Left renal cortex interstitium (tissue), 4 donors: ENCODE measurements around the gene CD96. TPM values are rescaled to one million over a fixed set of nuclear protein-coding genes. Genes with fewer than 3 reads are reported as not detected.

Experiments
- DNase-seq, 4 donors: peaks; one replicate each; pipeline ENCODE4 v3.0.0-alpha.2; 2013; ENCODE audit warnings: low read depth in 4 of 4, low spot score in 2 of 4, missing footprints in 1 of 4
- polyA plus RNA-seq, 4 donors: library from polyadenylated mRNA; unstranded; fragments of 120-200 nt; gene quantifications; one replicate each; pipeline ENCODE4 v1.2.1, GENCODE V29; 2013; ENCODE audit not compliant: insufficient read length in 4 of 4

The CD96 gene
- polyA plus RNA-seq, 4 donors, result 0.59 to 2.1 (median 1.3) TPM

DNA sequence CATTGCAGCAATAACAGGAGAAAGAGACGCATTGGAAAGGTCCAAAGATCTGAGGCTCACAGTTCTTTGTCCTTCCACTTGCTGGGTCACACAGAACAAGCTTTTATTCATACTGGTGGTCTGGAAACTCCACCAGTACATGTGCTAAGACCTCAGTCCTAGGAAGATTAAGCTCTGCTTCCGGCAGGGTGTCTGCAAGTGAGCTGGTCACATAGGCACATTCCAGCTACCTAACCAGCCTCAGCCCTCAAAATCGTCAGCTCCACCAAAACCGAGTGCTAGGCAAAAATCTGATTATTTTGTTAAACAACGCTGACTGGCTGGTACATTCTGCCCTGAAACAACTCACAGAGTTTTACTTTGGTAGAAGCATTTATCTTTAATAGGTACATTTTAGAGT is 50.9 kb downstream of the CD96 start:
- no peak for DNase-seq

- DNase-seq, result no peak
Observed at GRCh38 chr3:111593666-111594065, 51.7 kb downstream of the CD96 start.

- DNase-seq, result no peak
Observed at GRCh38 chr3:111594205-111594604, 52.2 kb downstream of the CD96 start.

DNA sequence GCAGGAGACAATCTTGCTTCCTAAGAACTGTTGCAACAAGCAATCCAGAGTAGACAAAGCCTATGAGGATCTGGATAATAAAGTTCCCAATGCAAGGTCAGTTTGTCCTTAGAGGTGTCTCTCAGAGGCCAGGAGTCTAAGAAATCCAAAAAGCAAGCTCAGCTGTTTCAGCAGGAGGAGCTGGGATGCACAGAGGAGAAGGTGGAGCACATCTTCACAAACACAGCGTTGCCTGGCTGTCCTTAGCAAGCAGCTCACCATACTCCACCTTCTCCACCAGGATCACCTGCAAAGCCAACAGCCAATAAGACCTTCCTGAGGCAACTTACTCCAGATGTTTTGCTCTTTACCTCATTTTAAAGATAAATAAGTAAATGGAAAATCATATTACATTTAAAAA is 52.8 kb downstream of the CD96 start:
- no peak for DNase-seq

- no peak for DNase-seq
Observed at GRCh38 chr3:111595232-111595631, 53.2 kb downstream of the CD96 start, which contains the start of gene ZBED2. ZBED2 (minus strand) TSS chr3:111595346; CDS start chr3:111594201, 1,145 bp downstream.

GRCh38 chr3:111596328-111596727 is 54.3 kb downstream of the CD96 start:
- no peak for DNase-seq

DNA sequence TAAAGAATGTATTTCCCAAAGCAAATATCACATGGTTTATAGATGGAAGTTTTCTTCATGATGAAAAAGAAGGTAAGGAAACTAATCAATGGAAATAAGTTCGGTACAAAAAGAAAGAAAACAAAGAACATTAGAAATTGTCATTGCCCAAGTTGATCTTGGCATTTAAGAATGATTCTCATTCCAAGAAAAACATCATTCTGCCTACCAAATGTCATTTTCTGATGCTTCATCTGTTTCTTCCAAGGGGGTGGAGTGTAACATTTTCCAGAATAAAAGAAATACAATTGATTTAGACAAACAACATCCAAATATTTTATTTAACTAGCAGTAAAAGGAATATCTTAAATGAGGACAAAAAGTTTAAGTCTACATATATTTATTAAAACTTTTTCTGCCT is 56.1 kb downstream of the CD96 start:
- no peak for DNase-seq

DNA sequence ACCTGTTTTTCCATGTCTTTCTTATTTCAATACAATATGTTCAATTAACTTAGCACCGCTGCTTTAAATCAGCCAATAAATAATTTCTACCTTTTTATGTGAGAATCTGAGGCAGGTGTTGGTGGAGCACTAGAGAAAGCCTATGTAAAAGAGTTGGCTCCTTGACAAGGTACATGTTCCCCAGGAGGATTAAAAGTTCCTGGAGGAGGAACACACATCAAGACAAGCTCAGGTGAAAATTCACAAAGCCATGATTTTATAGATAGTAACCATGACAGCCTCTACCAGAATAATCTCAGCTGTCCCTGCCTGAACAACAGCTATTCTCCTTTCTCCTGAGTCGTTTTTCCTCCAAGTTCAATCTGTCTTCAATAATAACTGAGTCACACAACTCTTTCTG is 56.6 kb downstream of the CD96 start:
- no peak for DNase-seq

- DNase-seq, result no peak
Observed at GRCh38 chr3:111601810-111602209, 59.8 kb downstream of the CD96 start.

DNA sequence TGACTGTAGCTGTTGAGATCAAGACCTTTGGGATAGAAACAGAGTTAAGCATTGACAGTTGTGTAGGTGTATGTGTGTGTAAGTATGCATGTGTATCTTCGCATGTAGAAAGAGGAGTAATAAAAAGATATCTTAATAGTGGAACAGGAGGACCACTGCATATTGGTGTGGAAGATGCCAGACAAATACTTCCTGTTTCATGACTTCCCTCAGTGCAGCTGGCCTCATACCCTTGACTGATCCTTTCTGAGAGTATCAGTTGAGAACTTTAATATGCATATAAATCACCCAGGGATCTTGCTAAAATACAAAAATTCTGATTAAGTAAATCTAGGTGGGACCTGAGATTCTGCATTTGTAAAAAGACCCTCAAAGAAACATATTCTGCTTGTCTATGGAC is 61.7 kb downstream of the CD96 start:
- DNase-seq, result no peak

- no peak for DNase-seq
Observed at GRCh38 chr3:111604119-111604518, 62.1 kb downstream of the CD96 start.

DNA sequence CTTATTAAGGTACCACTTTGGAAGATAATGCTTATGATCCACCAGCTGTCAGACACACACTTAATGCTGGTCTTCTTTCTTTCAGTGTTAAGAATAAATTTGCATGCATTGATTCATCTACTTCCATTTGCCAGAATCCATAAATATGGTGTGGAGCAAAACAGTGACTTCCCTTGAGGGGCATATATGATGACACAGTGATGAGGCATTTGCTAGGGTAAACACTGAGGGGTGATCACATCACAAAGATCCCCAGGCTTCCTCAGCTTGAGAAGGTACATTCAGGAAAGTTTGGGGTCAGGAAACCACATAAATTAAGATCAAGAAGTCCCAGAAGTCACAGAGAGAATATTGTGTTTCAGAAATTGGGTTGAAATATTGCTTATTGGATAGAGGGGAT is 63.0 kb downstream of the CD96 start:
- DNase-seq, result no peak

DNA sequence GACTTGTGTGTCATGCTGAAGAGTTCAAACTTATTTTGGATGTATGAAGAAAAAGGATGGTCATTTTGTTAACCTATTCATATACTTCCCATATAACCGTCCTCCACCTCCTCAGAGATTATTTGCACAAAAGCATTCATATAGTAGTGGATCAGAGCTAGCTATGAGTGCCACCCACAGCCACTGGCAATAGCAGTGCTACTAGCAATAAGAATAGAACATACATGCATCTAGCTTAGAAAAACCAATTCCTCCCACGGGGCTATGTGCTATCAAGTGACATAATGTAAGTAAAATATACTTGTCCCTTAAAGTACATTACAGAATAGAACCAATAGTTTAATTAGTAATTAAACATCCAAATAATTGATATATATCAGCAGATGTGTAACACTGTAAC is 63.5 kb downstream of the CD96 start:
- no peak for DNase-seq

- no peak for DNase-seq
Observed at GRCh38 chr3:111607240-111607920, 65.4 kb downstream of the CD96 start.

- DNase-seq, result no peak
Observed at GRCh38 chr3:111608383-111608782, 66.4 kb downstream of the CD96 start.

- DNase-seq, result no peak
Observed at GRCh38 chr3:111609700-111610099, 67.7 kb downstream of the CD96 start.

- no peak for DNase-seq
Observed at GRCh38 chr3:111610189-111610588, 68.2 kb downstream of the CD96 start.

DNA sequence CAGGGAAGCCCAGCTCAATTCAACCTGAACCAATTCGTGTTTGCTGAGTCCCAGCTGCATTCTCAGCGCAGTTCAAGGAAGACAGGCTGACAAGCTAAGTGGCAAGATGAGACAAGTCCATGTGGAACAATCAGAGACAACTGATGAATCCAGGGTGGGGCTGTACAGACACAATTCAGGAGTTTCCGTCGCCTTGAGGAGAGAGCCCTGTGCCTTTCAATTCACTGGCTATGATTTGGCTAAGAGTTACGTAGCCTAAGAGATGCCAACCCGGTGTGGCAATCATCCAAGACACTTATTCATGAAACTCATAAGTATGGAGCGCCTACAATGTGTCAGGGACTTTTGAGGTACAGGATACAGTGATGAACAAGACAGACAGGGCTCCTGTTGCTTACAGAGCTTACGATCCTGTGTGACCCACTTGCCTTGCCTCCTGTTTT is 68.6 kb downstream of the CD96 start:
- DNase-seq, result no peak

DNA sequence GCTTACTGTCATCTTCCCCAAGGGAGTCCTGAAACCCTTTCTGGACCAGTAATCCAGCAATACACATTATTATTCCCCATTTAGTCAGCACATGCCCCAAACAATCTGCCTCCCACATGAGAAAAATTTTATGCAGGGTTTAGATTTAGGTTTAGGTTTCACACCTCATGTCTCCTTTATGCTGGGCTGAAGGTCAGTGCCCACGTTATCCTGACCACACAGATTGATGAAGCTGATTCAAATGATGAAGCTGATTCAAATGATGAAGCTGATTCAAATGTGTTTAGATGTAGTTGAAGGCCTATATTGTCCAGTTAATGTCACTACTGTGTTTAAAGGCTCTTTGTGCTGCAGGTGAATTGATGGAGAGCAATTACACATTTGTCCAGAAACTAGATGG is 71.3 kb downstream of the CD96 start:
- no peak for DNase-seq

GRCh38 chr3:111615880-111616279 is 73.9 kb downstream of the CD96 start:
- no peak for DNase-seq

DNA sequence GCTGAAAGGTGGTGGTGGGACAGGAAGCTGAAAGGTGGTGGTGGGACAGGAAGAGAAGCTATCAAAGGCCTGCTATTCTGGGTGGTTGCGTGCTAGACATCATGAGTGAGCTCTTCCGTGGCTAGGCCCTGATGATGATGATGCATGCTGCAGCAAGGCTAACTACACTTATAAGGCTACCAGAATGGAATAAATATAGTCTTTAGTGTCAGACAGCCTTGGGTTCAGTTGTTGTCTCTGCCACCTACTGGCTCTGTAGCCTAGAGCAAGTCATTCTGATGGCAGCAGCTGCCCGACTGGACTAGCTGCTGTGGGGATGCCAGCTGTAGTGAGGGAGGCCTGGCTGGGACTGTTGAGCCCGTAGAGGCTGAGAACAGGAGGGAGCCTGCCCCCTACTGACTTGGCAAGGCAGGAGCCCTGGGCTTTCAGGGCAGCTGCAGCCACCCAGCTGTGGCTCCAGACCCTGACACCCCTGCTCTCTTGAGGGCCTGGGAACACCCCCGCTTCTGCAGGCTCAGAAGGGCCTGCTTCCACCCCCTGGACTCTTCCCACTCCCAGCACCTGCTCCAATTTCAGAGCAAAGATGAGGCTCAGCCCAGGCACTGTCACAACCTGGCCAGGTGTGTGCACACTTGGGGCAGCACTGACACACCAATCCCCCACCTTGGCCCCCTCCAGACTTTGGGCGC is 74.6 kb downstream of the CD96 start:
- DNase-seq, result no peak

DNA sequence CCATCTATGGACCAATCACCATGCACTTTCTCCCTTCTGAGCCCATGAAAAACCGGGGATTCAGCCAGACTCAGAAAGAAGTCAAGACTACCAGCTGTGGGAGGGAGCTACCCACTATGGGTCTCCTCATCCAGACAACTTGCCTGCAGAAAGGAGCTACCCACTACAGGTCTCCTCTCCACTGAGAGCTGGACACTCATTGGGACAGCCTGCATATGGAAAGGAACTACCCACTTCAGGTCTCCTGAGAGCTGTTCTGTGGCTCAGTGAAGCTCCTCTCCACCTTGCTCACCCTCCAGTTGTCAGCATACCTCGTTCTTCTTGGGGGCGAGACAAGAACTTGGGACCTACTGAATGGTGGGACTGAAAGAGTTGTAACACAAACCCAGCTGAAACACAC is 75.4 kb downstream of the CD96 start:
- no peak for DNase-seq
